GM10266 (cell line): Measurements from ENCODE around the gene SELPLG.

Experiments used
- DNase-seq: peaks from one replicate; pipeline ENCODE4 v3.0.0; 2012; ENCODE audit errors: extremely low spot score
- TF ChIP-seq, protein P1 (sequence below): IDR thresholded peaks from 2 replicates; pipeline ENCODE4 v1.5.1; 2012; ENCODE audit warnings: mild to moderate bottlenecking, low read depth; ENCODE audit not compliant: control insufficient read depth, insufficient read depth; ENCODE audit errors: missing control alignments

Gene SELPLG

DNA sequence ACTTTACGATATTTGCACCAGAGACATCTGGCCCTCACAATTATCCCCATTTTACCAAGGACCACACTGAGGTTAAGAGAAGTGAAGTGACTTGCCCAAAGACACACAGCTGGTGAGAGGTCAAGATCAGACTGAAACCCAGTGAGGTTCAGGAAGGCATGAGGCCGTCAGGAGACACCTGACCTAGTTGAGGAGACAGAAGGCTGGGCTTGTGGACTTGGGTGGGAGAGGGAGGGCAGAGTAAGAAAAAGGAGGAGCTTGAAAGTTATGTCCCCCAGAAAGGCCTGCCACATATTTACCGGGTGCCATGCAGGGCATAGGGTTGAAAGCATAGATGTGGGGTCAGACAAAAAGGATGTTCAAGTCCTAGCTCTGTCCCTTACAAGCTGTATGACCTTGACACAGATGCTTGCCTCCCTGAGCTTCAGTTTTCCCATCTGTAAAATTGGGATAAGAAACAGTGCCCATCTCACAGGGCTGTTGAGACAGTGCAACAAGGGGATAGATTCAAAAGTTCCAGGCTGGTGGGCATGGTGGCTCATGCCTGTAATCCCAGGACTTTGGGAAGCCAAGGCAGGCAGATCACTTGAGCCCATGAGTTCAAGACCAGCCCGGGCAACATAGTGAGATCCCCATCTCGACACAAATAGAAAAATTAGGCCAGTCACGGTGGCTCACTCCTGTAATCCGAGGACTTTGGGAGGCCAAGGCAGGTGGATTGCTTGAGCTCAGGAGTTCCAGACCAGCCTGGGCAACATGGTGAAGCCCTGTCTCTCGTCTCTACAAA, 6.4 kb downstream of the SELPLG start:
- DNase-seq = no peak
- TF ChIP-seq, protein P1, sequence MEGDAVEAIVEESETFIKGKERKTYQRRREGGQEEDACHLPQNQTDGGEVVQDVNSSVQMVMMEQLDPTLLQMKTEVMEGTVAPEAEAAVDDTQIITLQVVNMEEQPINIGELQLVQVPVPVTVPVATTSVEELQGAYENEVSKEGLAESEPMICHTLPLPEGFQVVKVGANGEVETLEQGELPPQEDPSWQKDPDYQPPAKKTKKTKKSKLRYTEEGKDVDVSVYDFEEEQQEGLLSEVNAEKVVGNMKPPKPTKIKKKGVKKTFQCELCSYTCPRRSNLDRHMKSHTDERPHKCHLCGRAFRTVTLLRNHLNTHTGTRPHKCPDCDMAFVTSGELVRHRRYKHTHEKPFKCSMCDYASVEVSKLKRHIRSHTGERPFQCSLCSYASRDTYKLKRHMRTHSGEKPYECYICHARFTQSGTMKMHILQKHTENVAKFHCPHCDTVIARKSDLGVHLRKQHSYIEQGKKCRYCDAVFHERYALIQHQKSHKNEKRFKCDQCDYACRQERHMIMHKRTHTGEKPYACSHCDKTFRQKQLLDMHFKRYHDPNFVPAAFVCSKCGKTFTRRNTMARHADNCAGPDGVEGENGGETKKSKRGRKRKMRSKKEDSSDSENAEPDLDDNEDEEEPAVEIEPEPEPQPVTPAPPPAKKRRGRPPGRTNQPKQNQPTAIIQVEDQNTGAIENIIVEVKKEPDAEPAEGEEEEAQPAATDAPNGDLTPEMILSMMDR = no peak

DNA sequence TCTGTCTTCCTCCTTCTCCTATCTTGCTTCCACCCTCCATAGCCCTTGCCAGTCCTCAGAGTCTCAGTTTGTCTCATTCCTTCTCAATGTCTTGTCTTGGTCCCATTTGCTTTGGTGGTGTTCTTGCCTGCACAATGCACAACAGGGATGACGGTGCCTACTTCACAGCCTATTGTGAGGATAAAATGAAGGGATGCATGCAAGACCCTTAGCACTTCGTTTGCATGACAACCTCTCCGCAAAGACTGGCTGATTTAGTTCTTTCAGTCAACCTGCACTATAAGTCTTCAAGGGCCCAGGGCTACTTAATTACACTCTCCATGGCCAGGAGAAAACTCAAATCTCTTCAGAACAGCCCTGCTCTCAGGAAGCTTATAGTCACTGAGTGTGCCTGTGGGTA, 8.5 kb downstream of the SELPLG start:
- TF ChIP-seq, protein P1 = no peak
- DNase-seq = no peak

DNA sequence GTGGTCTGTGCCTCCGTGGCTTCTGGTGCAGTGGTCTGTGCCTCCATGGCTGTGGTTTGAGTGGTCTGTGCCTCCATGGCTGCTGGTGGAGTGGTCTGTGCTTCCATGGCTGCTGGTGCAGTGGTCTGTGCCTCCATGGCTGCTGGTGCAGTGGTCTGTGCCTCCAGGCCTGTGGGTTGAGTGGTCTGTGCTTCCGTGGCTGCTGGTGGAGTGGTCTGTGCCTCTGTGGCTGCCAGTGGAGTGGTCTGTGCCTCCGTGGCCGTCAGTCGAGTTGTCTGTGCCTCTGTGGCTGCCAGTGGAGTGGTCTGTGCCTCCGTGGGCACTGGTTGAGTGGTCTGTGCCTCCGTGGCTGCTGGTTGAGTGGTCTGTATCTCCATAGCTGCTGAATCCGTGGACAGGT, 10.1 kb downstream of the SELPLG start:
- TF ChIP-seq, protein P1 = no peak
- DNase-seq = no peak

DNA sequence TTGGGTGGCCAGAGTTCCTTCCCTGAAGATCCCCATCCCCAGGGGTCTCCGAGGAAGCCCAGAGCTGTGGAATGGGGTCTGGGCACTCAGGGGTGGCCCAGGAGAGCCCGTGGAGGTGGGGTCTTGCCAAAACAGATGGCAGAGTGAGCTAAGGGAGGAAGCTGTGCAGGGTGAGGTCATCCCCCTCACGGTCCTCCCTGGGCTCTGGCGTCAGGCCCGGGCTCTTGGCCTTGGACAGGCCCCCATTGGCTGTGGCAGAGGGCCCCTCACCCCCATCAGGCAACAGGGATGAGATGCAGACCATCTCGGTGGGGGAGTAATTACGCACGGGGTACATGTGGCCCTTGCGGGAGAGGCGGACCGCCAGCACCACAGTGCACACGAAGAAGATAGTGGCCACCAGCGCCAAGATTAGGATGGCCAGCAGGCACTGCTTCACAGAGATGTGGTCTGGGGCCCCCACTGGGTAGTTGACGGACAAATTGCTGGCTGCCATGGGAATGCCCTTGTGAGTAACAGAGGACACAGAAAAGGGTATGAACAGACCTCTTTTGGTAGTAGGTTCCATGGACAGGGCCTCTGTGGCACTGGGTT, 10.7 kb downstream of the SELPLG start:
- TF ChIP-seq, protein P1 = no peak
- no peak for DNase-seq

DNA sequence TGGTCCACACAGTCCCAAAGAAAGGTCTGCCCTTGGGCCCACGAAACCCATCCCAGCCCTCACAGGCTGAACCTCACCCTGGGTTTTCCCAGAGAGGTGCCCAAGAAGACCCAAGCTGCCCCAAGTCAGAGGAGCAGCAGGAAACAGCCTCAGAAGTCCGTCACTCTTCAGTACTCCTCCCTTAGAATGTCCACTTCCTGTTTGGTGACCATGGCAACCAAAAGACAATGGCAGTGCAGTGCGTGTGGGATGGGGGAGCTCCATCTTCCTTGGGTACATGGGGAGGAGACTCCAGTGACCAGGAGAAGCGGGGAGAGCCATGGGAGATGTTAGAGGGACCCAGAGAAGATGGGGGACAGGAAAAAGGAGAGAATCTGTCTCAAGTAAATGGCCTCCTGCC, 11.3 kb downstream of the SELPLG start:
- TF ChIP-seq, protein P1 = no peak
- DNase-seq = no peak

DNA sequence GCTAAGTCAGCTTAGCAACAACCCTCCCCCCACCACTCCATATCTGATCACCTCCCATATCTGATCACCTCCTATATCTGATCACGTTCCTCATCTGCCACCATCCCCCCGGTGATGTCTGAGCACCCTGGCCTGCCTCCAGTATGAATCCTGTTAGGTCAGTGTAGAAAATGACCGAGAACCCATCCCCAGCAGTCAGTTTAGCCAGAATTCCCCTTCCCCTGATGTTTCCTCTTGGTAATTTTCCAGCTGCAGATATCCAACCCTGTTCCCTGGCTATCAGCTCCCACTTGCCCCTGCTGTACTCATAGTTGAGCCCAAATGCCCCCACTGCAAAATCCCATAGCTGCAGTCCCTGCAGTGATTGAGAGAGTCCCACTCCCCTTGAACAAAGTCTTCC, 12.5 kb downstream of the SELPLG start:
- TF ChIP-seq, protein P1 = no peak
- no peak for DNase-seq

DNA sequence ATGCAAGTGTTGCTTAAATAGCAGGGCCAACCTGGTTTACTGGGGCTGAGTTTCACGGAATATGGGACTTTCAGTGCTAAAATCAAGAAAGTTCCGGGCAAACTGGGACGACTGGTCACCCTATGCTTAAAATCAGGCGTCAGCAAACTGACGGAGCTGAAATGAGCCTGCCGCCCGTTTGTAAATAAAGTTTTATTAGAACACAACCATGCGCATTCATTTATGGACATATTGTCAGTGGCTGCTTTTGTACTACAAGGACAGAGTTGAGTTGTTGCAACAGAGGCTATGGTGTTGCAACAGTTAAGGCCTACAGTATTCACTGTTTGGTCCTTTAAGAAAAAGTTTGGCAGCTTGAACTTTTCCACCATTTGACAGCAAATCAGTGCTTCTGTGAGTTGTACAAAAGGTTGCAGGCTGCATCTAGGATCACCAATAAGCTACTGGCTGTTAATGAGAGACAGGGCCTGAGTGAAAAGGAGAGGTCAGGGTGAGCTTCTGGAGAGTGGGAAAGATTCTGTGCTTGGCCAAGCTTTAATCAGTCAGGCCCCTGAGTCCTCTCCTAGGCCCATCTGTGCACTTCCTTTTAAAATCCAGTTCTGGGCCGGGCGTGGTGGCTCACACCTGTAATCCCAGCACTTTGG, 13.3 kb downstream of the SELPLG start:
- no peak for DNase-seq
- TF ChIP-seq, protein P1 = no peak
